Activated gamma-delta T cell (primary cell): ENCODE results near the gene SPATA6.
"Not testable (repeated sequence)": the region's sequence is repeated elsewhere in the genome, so short reads cannot be mapped to it uniquely, and the experiment has no call there.

Experiments used
- DNase-seq: peaks from one replicate; lab custom pipeline; 2025; lab: John Stamatoyannopoulos, UW

Gene SPATA6

DNA sequence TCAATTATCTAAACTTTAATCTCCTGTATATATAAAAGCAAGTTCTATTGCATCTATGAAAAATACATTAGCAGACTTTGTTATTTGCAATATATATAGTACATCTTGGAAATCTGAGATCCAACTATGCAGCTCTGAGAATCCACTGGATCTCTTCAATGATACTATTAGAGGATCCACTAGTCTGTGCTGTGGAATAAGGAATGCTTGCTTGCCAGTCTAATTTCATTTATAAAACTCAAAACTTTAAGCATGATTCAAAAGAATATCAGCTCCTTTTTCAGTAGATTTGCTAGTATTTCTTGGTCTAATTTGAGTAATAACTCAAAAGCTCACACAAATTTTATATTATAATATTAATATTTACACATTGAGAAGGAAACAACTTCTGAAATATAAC is 115.1 kb downstream of the SPATA6 start:
- DNase-seq = no peak

DNA sequence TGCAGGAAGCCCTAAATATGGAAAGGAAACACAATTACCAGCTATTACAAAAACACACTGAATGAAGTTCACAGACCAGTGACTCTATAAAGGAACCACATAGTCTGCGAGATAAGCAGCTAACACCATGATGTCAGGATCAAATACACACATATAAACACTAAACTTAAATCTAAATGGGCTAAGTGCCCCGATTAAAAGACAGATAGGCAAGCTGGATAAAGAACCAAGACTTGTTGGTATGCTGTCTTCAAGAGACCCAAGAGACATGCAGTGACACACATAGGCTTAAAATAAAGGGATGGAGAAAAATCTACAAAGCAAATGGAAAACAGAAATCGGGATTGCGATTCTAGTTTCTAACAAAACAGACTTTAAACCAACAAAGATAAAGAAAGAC is 127.6 kb downstream of the SPATA6 start:
- no peak for DNase-seq

DNA sequence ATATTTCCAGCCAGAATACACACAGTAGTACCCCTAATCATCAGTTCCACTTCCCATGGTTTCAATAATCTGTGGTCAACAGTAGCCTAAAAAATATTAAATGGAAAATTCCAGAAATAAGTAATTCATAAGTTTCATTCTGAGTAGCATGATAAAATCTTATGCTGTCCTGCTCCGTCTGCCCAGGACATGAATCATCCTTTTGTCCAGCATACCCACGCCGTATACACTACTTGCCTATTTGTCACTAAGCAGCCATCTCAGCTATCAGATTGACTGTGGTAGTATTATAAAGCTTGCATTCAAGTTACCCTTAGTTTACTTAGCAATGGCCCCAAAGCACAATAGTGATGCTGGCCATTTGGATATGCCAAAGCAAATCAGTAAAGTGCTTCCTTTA is 130.8 kb downstream of the SPATA6 start:
- DNase-seq = no peak

DNA sequence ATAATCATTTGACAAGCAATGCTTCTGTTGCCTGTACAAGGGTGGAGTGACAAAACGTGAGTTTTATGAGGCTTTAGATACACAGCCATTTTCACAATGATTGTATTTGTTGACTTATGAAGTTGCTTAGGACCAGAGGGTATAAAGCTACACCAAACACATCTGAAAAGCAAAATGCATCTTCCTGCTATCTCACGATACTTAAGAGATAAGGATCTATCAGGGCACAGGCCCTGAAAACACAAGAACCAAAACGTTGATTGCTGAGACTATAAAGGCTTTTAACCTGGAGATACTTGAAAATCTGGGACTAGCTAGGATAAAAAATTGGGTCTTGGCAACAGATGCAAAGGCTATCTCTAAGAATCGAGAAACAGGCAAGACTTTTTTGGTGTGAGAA is 133.7 kb downstream of the SPATA6 start:
- DNase-seq = no peak

DNA sequence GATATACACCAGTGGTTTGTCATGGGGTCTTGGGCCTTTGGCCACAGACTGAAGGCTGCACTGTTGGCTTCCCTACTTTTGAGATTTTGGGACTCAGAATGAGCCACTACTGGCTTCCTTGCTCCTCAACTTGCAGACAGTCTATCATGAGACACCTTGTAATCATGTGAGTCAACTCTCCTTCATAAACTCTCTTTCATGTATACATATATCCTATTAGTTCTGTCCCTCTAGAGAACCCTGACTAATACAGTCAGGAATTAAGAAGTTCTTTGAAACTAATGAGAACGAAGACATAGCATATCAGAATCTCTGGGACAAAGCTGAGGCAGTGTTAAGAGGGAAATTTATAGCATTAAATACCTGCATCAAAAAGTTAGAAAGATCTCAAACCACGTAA is 138.7 kb downstream of the SPATA6 start:
- DNase-seq = no peak

DNA sequence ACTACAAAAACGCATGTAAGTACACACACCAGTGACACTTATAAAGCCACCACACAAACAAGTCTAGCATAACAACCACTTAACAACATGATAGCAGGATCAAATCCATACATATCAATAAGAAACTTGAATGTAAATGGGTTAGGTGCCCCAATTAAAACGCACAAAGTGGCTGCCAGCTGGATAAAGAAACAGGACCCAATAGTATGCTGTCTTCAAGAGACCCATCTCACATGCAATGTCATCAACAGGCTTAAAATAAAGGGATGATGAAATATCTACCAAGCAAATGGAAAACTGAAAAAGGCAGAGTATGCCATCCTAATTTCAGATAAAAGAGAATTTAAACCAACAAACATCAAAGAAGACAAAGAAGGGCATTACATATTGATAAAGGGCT is 139.9 kb downstream of the SPATA6 start:
- no peak for DNase-seq

DNA sequence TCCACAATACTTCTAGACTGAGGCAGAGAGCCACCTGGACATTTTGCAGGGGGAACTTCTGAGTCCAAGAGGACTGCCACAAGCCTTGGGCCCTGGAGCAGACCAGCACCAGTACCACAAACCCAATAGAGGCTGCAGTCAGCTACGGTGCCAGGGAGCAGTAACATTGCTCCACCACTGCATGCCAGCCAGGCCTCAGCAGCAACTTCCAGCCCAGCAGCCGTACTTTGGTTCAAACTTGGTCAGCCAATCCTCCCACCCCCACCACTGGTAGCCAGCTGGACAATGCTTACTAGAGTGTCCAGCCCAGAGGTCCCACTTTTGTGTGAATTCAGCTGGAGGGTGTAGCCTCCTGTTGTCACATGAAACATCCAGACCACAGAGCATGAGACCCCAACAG is 142.1 kb downstream of the SPATA6 start:
- no peak for DNase-seq

DNA sequence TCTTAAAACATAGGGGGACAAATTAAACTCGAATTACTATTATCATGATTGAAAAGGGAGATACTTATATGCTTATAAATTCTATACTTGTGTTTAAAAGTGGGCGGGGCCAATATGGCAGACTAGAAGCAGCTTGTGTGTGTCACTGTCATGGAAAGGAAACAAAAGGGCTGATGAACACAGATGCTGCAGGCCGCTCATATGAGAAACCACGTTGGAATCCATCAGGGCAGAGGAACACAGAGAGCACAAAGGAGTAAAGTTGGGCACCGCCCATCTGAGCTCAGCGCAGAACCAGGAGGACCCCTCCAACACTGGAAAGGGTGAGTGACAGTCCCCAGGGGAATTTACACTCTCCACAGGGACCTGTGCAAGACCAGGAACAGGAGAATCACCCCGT is 142.5 kb downstream of the SPATA6 start:
- DNase-seq = no peak

DNA sequence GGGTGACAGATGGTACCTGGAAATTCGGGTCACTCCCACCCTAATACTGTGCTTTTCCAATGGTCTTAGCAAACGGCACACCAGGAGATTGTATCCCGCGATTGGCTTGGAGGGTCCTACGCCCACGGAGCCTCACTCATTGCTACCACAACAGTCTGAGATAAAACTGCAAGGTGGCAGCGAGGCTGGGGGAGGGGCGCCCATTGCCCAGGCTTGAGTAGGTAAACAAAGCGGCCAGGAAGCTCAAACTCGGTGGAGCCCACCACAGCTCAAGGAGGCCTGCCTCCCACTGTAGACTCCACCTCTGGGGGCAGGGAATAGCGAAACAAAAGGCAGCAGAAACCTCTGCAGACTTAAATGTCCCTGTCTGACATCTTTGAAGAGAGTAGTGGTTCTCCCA is 160.2 kb downstream of the SPATA6 start:
- DNase-seq = not testable (repeated sequence)

DNA sequence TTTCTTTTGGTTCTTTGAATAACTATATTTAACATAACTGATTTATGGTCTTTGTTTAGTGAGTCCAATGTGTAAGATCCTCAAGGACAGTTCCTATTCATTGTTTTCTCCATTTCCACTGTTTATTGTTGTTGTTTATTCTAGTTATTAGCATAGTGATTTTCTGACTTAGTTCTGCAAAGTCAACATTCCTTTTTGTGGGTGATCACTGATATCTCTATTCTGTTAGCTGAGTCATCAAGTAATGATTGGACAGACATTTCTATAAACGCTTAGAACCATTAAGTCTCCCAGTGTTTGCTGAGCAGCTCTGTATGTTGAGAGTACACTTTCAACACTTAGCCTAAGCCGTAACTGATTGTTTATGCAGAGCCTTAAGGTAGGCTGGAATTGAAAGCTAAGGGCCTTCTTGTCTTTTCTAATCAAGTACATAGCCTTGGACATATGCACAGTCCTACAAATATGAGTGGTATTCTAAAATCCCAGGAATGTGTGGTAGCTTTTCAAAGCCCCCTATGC is 162.4 kb downstream of the SPATA6 start:
- DNase-seq = no peak

DNA sequence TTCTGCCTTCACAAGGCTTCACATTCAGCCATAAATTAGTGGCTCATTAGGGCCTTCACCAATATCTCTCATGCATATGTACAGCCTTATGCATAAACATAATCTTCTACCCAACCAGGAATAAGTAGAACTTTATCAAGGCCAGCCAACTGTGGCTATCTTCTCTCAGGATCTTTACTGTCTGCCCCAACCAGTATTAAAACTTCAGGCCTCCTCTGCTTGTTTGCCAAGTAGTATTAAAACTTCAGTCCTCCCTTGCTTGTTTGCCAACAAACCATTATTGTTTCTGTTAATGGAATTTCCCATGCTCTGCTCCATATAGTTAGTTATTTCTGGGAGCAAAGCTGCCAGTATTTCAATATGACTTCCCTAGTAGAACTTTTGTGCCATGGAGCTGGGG is 169.4 kb downstream of the SPATA6 start:
- DNase-seq = no peak

DNA sequence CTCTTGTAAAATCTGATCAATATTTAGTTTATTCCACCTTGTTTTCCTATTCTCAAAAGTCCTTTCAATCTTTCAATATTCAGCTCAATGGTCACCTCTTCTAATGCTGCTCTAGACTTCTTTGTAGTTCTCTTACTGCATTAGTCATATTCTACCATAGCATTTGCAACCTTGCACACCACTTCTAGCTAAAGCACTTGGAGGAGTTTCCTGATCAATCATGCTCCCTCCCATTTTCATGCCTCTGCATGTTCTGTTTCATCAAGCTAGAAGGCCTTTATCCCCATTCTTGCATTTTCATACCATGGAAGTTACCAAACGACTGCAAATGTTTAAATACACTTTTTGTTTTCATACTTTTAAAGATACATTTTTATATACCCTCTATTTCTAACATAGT is 177.3 kb downstream of the SPATA6 start:
- DNase-seq = no peak

DNA sequence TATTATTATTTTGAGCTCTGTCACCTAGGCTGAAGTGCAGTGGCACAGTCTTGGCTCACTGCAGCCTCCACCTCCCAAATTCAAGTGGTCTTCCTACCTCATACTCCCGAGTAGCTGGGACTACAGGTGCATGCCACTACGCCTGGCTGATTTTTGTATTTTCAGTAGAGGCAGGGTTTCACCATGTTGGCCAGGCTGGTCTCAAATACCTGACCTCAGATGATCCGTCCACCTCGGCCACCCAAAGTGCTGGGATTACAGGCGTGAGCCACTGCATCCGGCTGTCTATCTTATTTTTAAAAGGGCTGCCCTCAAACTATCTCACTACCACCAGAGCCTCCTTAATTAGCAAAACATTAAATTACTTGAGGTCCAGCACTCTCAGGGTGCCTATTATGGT is 177.9 kb downstream of the SPATA6 start:
- DNase-seq = not testable (repeated sequence)

DNA sequence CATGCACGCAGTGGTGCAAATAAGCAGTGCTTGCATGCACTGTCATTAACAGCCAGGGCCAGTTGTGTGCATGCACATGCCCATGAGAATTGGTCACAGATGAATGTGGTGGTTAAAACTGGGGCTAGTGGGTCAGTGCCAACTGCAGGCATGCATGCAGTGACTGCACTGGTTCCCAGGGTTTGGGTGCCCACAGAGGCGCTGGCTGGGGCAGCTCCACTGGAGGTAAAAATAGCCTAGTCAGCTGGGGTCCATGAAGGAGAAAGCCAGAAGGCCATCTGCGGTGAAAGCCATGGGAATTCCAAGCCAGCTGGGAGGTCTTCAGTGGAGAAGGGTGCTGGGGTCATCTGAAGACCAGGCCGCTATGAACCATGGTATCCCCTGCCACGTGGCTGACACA is 179.3 kb downstream of the SPATA6 start:
- no peak for DNase-seq

DNA sequence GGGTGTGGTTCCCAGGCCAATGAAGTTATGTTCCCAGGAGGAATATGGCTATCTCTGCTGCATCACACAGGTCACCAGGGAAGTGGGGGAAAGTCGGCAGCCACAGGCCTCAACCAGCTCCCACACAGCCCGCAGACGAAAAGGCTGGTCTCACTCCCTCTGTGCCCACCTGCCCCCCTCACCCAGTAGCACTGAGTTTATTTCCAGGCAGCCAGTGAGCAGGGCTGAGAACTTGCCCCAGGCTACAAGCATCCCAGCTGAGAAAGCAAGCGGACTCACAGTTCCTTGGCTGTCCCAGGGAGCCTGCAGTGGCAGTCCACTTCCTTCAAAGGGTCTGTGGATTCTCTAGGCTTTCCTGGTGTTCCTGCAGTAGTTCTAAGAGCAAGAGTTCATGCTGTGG is 180.6 kb downstream of the SPATA6 start:
- DNase-seq = no peak

DNA sequence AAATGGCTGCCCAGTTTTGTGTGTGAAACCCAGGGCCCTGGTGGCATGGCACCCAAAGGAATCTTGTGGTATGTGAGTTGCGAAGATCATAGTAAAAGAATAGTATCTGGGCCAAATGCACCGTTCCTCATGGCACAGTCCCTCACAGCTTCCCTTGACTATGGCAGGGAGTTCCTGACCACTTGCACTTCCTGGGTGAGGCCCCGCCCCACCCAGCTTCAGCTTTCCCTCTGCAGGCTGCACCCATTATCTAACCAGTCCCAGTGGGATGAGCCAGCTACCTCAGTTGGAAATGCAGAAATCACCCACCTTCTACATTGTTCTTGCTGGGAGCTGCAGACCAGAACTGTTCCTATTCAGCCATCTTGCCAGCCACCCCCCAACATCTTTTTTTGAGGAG is 186.5 kb downstream of the SPATA6 start:
- DNase-seq = no peak

DNA sequence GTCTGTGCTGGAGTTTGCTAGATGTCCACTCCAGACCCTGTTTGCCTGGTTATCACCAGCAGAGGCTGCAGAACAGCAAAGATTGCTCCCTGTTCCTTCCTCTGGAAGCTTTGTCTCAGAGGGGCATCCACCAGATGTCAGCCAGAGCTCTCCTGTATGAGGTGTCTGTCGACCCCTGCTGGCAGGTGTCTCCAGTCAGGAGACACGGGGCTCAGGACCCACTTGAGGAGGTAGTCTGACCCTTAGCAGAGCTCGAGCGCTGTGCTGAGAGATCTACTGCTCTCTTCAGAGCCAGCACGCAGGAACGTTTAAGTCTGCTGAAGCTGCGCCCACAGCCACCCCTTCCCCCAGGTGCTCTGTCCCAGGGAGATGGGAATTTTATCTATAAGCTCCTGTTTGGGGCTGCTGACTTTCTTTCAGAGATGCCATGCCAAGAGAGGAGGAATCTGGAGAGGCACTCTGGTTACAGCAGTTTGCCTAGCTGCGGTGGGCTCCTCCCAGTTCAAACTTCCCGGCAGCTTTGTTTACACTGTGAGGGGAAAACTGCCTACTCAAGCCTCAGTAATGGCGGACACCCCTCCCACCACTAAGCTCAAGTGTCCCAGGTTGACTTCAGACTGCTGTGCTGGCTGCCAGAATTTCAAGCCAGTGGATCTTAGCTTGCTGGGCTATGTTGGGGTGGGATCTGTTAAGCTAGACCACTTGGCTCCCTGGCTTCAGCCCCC is 187.1 kb downstream of the SPATA6 start:
- DNase-seq = not testable (repeated sequence)

DNA sequence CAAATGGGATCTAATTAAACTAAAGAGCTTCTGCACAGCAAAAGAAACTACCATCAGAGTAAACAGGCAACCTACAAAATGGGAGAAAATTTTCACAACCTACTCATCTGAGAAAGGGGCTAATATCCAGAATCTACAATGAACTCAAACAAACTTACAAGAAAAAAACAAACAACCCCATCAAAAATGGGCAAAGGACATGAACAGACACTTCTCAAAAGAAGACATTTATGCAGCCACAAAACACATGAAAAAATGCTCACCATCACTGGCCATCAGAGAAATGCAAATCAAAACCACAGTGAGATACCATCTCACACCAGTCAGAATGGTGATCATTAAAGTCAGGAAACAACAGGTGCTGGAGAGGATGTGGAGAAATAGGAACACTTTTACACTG is 189.7 kb downstream of the SPATA6 start:
- DNase-seq = not testable (repeated sequence)

DNA sequence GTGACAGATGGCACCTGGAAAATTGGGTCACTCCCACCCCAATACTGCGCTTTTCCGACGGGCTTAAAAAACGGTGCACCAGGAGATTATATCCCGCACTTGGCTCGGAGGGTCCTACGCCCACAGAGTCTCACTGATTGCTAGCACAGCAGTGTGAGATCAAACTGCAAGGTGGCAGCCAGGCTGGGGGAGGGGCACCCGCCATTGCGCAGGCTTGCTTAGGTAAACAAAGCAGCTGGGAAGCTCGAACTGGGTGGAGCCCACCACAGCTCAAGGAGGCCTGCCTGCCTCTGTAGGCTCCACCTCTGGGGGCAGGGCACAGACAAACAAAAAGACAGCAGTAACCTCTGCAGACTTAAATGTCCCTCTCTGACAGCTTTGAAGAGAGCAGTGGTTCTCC is 194.6 kb downstream of the SPATA6 start:
- not testable (repeated sequence) for DNase-seq

DNA sequence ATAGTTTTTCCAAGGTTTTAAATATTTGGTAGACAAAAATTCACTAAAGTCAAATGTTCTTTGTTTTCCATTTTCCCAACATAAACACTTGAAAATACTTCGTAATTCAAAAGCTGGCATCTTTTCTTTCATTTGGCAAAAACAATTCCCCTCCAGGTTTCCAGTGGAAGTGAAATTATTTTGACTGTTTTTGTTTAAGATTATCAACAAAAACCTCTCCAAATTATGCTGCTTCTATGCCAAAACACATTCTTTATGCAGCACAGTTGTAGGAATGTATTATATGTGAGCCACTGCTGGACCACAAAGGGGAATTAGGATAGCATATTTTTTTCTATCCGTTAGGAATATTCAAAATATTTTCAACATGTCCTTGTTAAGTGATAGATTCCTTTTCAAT is 205.4 kb downstream of the SPATA6 start:
- DNase-seq = no peak

DNA sequence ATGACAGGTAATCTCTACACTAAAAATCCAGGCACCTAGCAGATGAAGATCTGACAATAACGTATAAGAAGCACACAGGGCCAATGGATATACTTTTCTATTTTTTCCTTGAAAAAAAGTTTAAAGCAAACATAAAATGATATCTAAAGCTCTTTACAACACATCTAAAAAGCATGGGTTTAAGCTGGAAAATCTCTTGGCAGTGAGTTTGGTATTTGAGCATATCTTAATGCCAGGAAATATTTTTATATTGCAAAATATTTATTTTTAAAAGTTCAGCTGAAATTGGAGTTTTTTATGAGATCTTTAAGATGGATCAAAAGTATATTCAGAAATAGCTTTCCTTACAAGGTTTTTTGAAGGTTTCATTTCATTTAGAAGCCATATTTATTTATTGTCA is 209.0 kb downstream of the SPATA6 start:
- DNase-seq = no peak

DNA sequence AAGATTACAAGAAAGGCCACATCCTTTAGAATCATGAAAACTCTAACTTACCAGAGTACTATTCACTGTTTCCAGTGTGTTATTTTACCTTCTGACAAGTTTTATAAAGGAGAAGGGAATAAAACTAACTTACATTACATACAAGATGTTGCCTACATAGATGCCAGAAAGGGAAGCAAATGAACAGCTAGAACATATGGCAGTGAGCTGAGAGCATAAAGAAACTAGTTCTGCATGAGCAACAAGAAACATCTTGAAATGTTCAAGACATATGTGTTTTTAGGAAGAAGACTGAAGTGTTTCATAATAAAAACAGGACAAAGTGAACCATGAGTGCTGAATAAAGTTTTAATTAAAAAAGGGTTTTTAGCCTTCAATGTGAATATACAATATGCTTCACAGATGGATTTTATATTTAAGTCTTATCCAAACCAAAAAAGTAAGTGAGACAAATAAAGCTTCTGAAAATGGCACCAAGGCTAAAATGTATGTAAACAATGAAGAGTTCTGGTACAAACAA is 210.1 kb downstream of the SPATA6 start:
- no peak for DNase-seq

DNA sequence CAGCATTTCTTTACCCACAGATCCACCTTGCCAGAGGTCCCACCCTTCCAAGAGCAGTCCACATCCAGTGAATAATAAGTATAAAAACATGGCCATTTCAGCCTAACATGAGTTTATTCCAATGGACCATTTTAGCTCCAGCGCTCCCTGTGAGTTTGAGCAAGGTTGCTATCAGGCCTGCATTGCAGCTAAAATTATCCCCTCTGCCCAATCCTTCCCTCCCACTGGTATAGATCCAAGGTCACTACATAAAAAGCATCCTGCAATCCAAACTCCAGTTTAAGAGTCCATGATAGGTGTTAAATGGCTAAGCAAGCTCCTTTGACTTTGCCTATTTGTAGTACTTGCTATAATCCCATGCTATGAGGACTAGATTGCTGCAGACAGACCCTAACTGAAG is 213.9 kb downstream of the SPATA6 start:
- no peak for DNase-seq

DNA sequence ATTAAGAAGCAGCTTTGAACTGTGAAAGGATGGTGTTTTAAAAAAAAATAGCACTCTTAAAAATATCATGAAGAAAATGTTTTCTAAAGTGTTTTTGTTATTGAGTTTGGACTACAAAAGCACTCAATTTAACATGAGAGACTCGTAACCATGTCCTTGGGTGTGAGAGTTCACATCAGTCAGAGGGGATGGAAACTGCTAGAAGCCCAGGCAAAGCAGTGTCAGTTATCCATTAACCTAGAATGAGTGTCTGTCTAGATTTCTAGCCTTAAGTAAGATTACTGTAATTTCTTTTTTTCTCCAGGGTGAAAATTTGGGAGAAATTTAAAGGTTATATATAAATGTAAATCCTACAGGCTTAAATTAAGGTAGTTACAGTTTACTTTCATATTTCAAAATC is 217.8 kb downstream of the SPATA6 start:
- no peak for DNase-seq
